Activated T-cell treated with anti-CD3 and anti-CD28 coated beads for 4 hours (primary cell): ENCODE measurements around the gene MT1M.
"Not testable (repeated sequence)": the region's sequence is repeated elsewhere in the genome, so short reads cannot be mapped to it uniquely, and the experiment has no call there.

ENCODE experiments used
- DNase-seq: peaks from one replicate; pipeline ENCODE4 v3.0.0-alpha.2; 2020

MT1M gene

GRCh38 chr16:56608876-56609462 lies 23.5 kb upstream of the MT1M start:
- DNase-seq, result no peak

GRCh38 chr16:56609463-56609921 lies 23.0 kb upstream of the MT1M start:
- peak; percentile 58 for DNase-seq

GRCh38 chr16:56610017-56610608 lies 22.3 kb upstream of the MT1M start:
- peak; percentile 72 for DNase-seq

- DNase-seq, result no peak
Measured at GRCh38 chr16:56610609-56611111, 21.8 kb upstream of the MT1M start.

- DNase-seq, result no peak
Measured at GRCh38 chr16:56611281-56611833, 21.1 kb upstream of the MT1M start.

- DNase-seq, result no peak
Measured at GRCh38 chr16:56613706-56614105, 18.8 kb upstream of the MT1M start.

GRCh38 chr16:56614549-56614991 lies 17.9 kb upstream of the MT1M start:
- no peak for DNase-seq

GRCh38 chr16:56615353-56615752 lies 17.1 kb upstream of the MT1M start:
- no peak for DNase-seq

- DNase-seq, result no peak
Measured at GRCh38 chr16:56616608-56617211, 15.7 kb upstream of the MT1M start.

- no peak for DNase-seq
Measured at GRCh38 chr16:56617212-56618085, 15.0 kb upstream of the MT1M start.

GRCh38 chr16:56618138-56618537 lies 14.3 kb upstream of the MT1M start:
- no peak for DNase-seq

- no peak for DNase-seq
Measured at GRCh38 chr16:56620339-56620897, 12.0 kb upstream of the MT1M start.

- not testable (repeated sequence) for DNase-seq
Measured at GRCh38 chr16:56621665-56622445, 10.6 kb upstream of the MT1M start.

GRCh38 chr16:56623184-56623583 lies 9.3 kb upstream of the MT1M start:
- DNase-seq, result not testable (repeated sequence)

GRCh38 chr16:56623637-56624036 lies 8.8 kb upstream of the MT1M start:
- DNase-seq, result no peak

GRCh38 chr16:56625140-56625942 lies 7.1 kb upstream of the MT1M start, which contains the start of gene MT1E:
MT1E (plus strand) TSS chr16:56625781; CDS start chr16:56625852, 71 bp downstream.
- no peak for DNase-seq

- DNase-seq, result no peak
Measured at GRCh38 chr16:56625943-56626654, 6.4 kb upstream of the MT1M start.

GRCh38 chr16:56626685-56627084 lies 5.8 kb upstream of the MT1M start:
- DNase-seq, result no peak

- DNase-seq, result no peak
Measured at GRCh38 chr16:56628486-56629350, 3.7 kb upstream of the MT1M start.
